ENCODE data around the gene C6orf141.

DNA sequence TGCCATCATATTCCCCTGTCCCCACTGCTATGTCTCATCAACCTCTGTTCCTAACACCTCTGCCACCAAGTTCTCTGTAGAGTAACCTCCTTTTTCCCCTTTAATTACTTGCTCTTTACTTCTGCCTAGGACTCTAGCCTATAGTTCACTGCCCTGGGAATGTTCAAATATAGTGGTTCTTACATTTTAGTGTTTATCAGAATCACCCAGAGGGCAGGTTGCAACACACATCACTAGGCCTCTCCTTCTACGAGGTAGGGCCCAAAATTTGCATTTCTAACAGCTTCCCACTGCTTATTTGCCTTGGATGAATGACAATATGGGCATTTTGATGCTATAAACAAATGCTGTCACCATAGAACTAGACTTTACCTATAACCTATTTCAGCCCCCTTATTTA, 23.1 kb upstream of the C6orf141 start:
- TF ChIP-seq, protein P1, sequence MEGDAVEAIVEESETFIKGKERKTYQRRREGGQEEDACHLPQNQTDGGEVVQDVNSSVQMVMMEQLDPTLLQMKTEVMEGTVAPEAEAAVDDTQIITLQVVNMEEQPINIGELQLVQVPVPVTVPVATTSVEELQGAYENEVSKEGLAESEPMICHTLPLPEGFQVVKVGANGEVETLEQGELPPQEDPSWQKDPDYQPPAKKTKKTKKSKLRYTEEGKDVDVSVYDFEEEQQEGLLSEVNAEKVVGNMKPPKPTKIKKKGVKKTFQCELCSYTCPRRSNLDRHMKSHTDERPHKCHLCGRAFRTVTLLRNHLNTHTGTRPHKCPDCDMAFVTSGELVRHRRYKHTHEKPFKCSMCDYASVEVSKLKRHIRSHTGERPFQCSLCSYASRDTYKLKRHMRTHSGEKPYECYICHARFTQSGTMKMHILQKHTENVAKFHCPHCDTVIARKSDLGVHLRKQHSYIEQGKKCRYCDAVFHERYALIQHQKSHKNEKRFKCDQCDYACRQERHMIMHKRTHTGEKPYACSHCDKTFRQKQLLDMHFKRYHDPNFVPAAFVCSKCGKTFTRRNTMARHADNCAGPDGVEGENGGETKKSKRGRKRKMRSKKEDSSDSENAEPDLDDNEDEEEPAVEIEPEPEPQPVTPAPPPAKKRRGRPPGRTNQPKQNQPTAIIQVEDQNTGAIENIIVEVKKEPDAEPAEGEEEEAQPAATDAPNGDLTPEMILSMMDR (IDR thresholded peaks at IDR 0.05): no peak
- TF ChIP-seq POLR2A (IDR thresholded peaks at IDR 0.05): no peak

All from esophagus squamous epithelium (tissue), 4 donors.